ENCODE measurements around the gene FTO.

The FTO gene

DNA sequence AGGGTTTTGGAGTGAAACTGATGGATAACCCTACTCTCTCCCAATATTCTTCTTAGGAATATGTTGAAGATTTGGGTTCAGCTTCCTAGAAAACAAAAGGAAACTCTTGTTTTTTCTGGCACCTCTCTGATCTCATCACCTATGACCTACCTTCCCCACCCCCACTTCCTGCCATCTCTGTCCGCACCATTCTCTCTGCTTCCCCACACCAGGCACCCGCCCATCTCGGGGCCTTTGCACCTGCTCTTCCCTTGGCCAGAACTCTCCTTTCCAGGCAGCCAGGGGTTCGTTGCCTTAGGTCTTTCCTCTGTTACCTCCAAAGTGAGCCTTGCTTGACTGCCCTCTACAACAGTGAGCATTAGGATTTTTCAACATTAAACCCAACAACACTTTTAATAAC lies 423.0 kb downstream of the FTO start:
- DNase-seq (ENCODE audit: low read depth): no peak

GRCh38 chr16:54128629-54129234 lies 424.8 kb downstream of the FTO start:
- DNase-seq (ENCODE audit: low read depth): no peak

DNA sequence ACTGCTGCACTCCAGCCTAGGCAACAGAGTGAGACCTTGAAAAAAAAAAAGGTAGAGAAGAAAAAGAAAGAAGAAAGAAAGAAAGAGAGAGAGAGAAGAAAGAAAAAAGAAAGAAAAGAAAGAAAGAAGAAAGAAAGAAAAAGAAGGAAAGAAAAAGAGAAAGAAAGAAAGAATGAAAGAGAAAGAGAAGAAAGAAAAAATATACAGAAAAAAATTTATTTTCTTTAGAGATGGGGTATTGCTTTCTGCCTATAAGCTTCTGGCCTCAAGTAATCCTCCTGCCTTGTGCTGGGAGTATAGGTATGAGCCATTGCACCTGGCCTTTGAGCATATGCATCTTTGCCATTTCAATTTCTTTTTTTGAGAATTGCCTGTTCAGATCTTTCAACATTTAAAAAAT lies 425.9 kb downstream of the FTO start:
- DNase-seq (ENCODE audit: low read depth): no peak

GRCh38 chr16:54135361-54136275 lies 431.7 kb downstream of the FTO start:
- peak; percentile 64 for DNase-seq (ENCODE audit: low read depth)

DNA sequence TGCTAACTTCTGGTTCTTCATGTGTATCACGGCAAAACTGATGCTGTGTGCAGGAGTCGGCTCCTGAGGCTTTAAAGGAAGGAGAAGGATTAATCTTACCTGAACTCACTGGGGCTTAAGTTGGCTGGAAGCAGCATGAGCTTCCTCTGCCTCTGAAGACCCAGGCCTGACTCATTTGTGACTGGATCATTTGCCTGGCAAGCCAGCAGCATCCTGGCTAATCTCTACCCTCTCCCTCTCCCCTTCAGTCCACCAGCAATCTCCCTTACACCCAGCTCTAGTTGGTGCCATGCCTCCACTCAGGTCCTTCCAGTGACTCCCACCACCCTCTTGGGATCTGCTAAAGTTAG lies 432.3 kb downstream of the FTO start:
- no peak for DNase-seq (ENCODE audit: low read depth)

DNA sequence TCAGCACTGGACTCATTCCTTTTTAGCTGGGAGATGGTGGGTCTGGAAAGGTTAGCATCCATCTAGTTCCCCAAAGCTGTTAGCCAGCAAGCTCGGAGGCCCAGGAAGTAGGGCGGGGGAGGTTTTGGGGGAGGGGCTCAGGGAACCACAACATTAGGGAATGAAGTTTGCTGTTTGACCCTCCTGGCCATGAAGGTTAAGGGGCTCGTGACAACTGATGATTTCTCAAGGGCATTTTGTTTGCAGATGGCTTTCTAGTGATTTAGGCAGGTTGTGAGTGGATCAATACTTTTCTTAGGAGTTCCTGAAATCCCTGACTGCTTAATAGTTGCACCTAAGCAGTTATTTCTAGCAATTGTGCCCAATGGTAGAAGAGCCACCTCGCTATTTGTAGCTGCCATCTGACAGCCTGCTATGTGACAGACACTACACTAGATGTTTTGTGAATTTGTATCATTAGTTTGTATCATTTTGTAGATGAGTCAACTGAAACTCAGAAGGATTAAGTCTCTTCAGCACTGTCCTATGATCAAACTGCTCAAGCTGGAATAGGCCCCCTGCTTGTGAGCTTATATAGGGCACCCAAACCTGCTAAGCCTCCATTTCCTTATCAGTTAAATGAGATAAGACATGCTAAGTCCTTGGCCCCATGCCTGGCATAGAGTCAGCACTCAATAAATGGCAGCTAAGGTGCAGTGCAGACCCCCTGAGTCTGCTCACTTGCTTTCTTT lies 436.3 kb downstream of the FTO start:
- DNase-seq (ENCODE audit: low read depth): no peak

GRCh38 chr16:54140788-54141136 lies 436.8 kb downstream of the FTO start:
- no peak for DNase-seq (ENCODE audit: low read depth)

- no peak for DNase-seq (ENCODE audit: low read depth)
These were observed 438.8 kb downstream of the FTO start for GRCh38 chr16:54142787-54143186.

- no peak for DNase-seq (ENCODE audit: low read depth)
These were observed 439.5 kb downstream of the FTO start for GRCh38 chr16:54143410-54143809.

DNA sequence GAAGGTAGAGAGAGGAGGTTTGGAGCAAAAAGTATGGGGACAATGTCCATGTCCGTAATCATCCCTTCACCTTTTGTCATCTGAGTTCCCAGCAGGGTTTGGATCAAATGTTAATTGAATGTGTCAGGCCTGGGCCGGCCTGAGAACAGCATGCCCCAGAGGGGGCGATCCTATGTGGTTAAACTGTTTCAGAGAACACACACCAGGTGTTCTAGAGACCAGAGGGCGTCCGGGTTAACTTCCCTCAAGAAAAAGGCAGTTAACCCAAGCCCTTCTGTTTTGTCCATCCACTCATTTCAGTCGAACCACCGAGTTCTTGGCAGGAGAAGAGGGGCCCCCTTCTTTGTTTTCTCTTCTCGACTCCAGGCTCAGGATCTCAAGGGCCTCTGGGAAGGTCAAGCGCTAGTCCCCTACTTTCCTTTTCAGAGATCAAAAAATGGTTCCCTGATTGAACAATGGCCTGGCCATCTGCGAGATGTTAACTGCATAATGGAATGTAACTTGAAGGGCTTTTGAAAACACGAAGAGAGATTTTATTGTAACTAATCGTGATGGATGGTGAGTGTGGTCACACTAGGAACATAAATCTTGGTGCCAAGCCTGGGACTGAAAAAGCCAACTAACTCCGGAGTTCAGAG lies 440.1 kb downstream of the FTO start:
- DNase-seq (ENCODE audit: low read depth): no peak

- no peak for DNase-seq (ENCODE audit: low read depth)
These were observed 440.6 kb downstream of the FTO start for GRCh38 chr16:54144572-54144947.

GRCh38 chr16:54145881-54146280 lies 441.9 kb downstream of the FTO start:
- DNase-seq (ENCODE audit: low read depth): no peak

GRCh38 chr16:54148974-54149373 lies 445.0 kb downstream of the FTO start:
- no peak for DNase-seq (ENCODE audit: low read depth)

DNA sequence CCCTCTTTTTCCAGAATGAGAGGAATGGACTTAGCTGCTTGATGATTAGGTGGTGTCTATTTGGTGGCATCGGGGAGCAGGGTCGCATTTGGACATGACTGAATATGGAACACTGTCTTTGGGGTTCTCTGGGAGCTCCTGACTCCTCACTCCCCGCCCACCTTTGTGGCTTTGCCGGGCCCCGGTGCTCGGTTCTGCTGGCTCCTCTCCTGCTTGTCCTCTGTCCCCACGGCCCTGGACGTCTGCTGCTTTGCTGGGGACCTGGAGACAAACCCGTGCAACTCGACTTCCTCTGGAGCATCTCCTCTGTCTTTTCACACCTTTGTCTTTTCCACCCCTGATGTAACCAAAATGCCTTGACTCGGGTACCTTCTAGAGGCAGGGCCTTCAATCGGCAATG lies 446.9 kb downstream of the FTO start:
- DNase-seq (ENCODE audit: low read depth): no peak

GRCh38 chr16:54152362-54153239 lies 448.6 kb downstream of the FTO start:
- DNase-seq (ENCODE audit: low read depth): no peak

- no peak for DNase-seq (ENCODE audit: low read depth)
These were observed 449.4 kb downstream of the FTO start for GRCh38 chr16:54153240-54153934.

DNA sequence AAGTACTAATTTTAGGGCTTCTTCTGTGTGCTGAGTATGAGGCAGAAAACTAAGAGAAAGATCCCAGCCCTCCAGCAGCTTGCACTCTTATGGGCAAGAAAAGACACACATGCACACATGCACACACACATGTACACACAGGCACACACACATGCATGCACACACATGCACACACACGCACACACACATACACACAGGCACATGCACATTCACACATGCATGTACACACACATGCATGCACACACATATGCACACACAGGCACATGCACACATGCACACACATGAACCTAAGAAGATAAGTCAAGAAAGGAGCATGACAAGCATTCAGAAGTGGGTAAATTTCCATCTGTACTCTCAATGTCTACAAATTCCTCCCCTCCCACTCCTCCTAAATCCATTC lies 452.4 kb downstream of the FTO start:
- DNase-seq (ENCODE audit: low read depth): no peak

- no peak for DNase-seq (ENCODE audit: low read depth)
These were observed 455.0 kb downstream of the FTO start for GRCh38 chr16:54158986-54159385.

DNA sequence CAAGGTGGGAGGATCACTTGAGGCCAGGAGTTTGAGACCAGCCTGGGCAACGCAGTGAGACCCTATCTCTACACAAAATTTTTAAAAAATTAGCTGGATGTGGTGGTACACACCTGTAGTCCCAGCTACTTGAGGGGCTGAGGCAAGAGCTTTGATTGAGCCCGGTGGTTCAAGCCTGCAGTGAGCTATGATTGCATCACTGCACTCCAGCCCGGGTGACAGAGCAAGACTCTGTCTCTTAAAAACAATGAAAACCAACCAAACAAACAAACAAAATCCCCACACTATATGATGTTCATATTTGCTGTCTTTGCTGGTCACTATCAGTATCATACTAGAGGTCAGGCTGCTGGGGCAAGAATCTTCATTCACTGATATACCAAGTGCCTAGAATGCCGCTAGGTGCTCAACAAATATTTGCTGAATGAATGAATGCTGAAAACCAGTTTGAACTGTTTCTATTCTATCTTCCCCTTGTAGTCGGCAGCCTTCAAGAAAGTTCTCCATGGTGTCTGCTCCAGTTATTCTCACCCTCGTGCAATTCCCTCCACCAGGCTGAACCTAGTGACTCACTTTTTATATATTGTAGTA lies 455.6 kb downstream of the FTO start:
- no peak for DNase-seq (ENCODE audit: low read depth)

DNA sequence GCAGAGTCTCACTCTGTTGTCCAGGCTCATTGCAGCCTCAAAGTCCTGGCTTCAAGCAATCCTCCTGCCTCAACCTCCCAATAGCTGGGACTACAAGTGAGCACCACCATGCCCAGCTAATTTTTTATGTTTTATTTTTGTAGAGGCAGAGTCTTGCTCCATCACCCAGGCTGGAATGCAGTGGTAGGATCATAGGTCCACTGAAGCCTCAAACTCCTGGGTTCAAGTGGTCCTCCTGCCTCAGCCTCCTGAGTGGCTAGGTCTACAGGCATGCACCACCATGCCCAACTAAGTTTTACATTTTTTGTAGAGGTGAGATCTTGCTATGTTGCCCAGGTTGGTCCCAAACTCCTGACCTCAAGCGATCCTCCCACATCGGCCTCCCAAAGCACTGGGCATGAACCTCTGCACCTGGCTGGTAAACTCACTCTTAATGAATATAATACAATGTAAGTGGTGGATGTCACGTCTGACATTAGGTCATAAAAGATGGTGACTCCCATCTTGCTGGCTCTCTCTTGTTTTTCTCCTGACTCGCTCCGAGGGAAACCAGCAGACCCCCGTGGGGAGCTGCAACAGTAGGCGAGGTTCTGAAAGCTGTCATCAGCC lies 456.4 kb downstream of the FTO start:
- no peak for DNase-seq (ENCODE audit: low read depth)
